Liver (tissue), 9 donors: ENCODE results near the gene AP5Z1. TPM values are rescaled to one million over a fixed set of nuclear protein-coding genes. Genes with fewer than 3 reads are reported as not detected.

Experiments
- DNase-seq: peaks from one replicate; pipeline ENCODE4 v3.0.0-alpha.2; 2017; ENCODE audit warnings: low spot score
- H3K27ac ChIP-seq, 2 donors: one replicate each; pipeline ENCODE4 v1.7.0; 2013; ENCODE audit warnings: inconsistent platforms in 2 of 2, low read length in 2 of 2, control low read depth in 1 of 2, low read depth in 1 of 2, mild to moderate bottlenecking in 1 of 2
- H3K27me3 ChIP-seq, 4 donors: one replicate each; pipeline versions ENCODE4 v1.6.1 to v1.7.0; 2013; ENCODE audit warnings: low read length in 3 of 4, inconsistent platforms in 1 of 4, mild to moderate bottlenecking in 1 of 4, moderate library complexity in 1 of 4; ENCODE audit not compliant: control insufficient read depth in 4 of 4, insufficient read depth in 4 of 4
- H3K36me3 ChIP-seq, 4 donors: one replicate each; pipeline versions ENCODE4 v1.6.1 to v1.7.0; 2013; ENCODE audit warnings: low read length in 3 of 4, mild to moderate bottlenecking in 3 of 4, low read depth in 1 of 4, moderate library complexity in 1 of 4; ENCODE audit not compliant: control insufficient read depth in 4 of 4, insufficient read depth in 3 of 4
- H3K4me1 ChIP-seq, 4 donors: one replicate each; pipeline versions ENCODE4 v1.6.1 to v1.7.0; 2013; ENCODE audit warnings: low read length in 3 of 4, mild to moderate bottlenecking in 3 of 4, moderate library complexity in 1 of 4; ENCODE audit not compliant: control insufficient read depth in 4 of 4, insufficient read depth in 4 of 4
- H3K4me3 ChIP-seq, 3 donors: one replicate each; pipeline versions ENCODE4 v1.6.1 to v1.7.0; 2013; ENCODE audit warnings: low read length in 3 of 3, control low read depth in 1 of 3, low read depth in 1 of 3, mild to moderate bottlenecking in 1 of 3
- H3K9ac ChIP-seq, 2 donors: one replicate each; pipeline ENCODE4 v1.7.0; 2013; ENCODE audit warnings: low read length in 2 of 2, mild to moderate bottlenecking in 2 of 2, moderate library complexity in 2 of 2, control low read depth in 1 of 2, low read depth in 1 of 2
- H3K9me3 ChIP-seq, 4 donors: one replicate each; pipeline versions ENCODE4 v1.6.1 to v1.7.0; 2013; ENCODE audit warnings: low read length in 3 of 4; ENCODE audit not compliant: control insufficient read depth in 4 of 4
- EGR1 ChIP-seq, 2 donors: IDR thresholded peaks; 2 replicates each; pipeline ENCODE4 v1.6.1; 2016 to 2018; ENCODE audit warnings: antibody characterized with exemption in 2 of 2, low read depth in 2 of 2
- FOXA1 ChIP-seq: IDR thresholded peaks from 2 replicates; pipeline ENCODE4 v1.6.1; 2016; ENCODE audit warnings: antibody characterized with exemption
- FOXA2 ChIP-seq: IDR thresholded peaks from 2 replicates; pipeline ENCODE4 v1.6.1; 2016; ENCODE audit warnings: antibody characterized with exemption
- GABPA ChIP-seq, 2 donors: IDR thresholded peaks in 1 of 2; conservative IDR thresholded peaks in 1 of 2; 2 replicates each; pipeline ENCODE4 v1.6.1; 2016; ENCODE audit warnings: antibody characterized with exemption in 2 of 2, mild to moderate bottlenecking in 1 of 2, moderate library complexity in 1 of 2
- HNF4A ChIP-seq, 2 donors: conservative IDR thresholded peaks; 2 replicates each; pipeline ENCODE4 v1.6.1; 2016; ENCODE audit warnings: antibody characterized with exemption in 2 of 2, mild to moderate bottlenecking in 2 of 2
- HNF4G ChIP-seq: IDR thresholded peaks from 2 replicates; pipeline ENCODE4 v1.6.1; 2016; ENCODE audit warnings: antibody characterized with exemption
- JUND ChIP-seq, 2 donors: IDR thresholded peaks; 2 replicates each; pipeline ENCODE4 v1.6.1; 2016; ENCODE audit warnings: antibody characterized with exemption in 2 of 2
- MAX ChIP-seq: IDR thresholded peaks from 2 replicates; pipeline ENCODE4 v1.6.1; 2016; ENCODE audit warnings: antibody characterized with exemption
- NR2F2 ChIP-seq: IDR thresholded peaks from 2 replicates; pipeline ENCODE4 v1.6.1; 2016; ENCODE audit warnings: antibody characterized with exemption
- RAD21 ChIP-seq, 2 donors: IDR thresholded peaks; 2 replicates each; pipeline ENCODE4 v1.6.1; 2016; ENCODE audit warnings: antibody characterized with exemption in 2 of 2, mild to moderate bottlenecking in 2 of 2
- REST ChIP-seq: IDR thresholded peaks from 2 replicates; pipeline ENCODE4 v1.6.1; 2016; ENCODE audit warnings: antibody characterized with exemption, mild to moderate bottlenecking
- RXRA ChIP-seq, 2 donors: IDR thresholded peaks; 2 replicates each; pipeline ENCODE4 v1.6.1; 2017 to 2018; ENCODE audit warnings: antibody characterized with exemption in 2 of 2, mild to moderate bottlenecking in 1 of 2
- SP1 ChIP-seq: IDR thresholded peaks from 2 replicates; pipeline ENCODE4 v1.6.1; 2018; ENCODE audit warnings: antibody characterized with exemption, mild to moderate bottlenecking
- TAF1 ChIP-seq: conservative IDR thresholded peaks from 2 replicates; pipeline ENCODE4 v1.6.1; 2016; ENCODE audit warnings: antibody characterized with exemption, mild to moderate bottlenecking
- YY1 ChIP-seq: IDR thresholded peaks from 2 replicates; pipeline ENCODE4 v1.6.1; 2016; ENCODE audit warnings: antibody characterized with exemption, mild to moderate bottlenecking
- WGBS: extraction: QIAGEN DNeasy Blood & Tissue Kit; methylation state at CpG from one replicate; pipeline ENCODE4 v1.1.7; 2013; 5-methylcytosine and 5-hydroxymethylcytosine counted together
- polyA plus RNA-seq, 2 donors: library from polyadenylated mRNA; stranded (reverse) in 1 of 2; unstranded in 1 of 2; fragments of 200-250 nt in 1 of 2; fragments of >200 nt in 1 of 2; fragmentation: Nextera tagmentation in 1 of 2; extraction: Ambion mirVana in 1 of 2; gene quantifications; one replicate each; pipeline versions ENCODE4 v1.2.1 to v1.2.3, GENCODE V29; 2013 to 2015
- total RNA-seq, 2 donors: library from RNA; depleted of rRNA; stranded (reverse); fragments of >200 nt; gene quantifications; one replicate each; pipeline ENCODE4 v1.2.3, GENCODE V29; 2014
- TF ChIP-seq, protein P1 (sequence below): fragments of 150-350 bp; IDR thresholded peaks from 2 replicates; pipeline ENCODE4 v1.5.1; 2017; ENCODE audit warnings: improper control_type of control experiment, low read depth, low read length; ENCODE audit not compliant: missing input control
- TF ChIP-seq, protein P2 (sequence below): IDR thresholded peaks from 2 replicates; pipeline ENCODE4 v1.6.1; 2016; ENCODE audit warnings: antibody characterized with exemption
- TF ChIP-seq, protein P3 (sequence below): IDR thresholded peaks from 2 replicates; pipeline ENCODE4 v1.6.1; 2016; ENCODE audit warnings: antibody characterized with exemption
- donor health status: healthy.
- donor health status: healthy.
- donor health status: healthy.
- donor health status: healthy.
- donor health status: healthy.

AP5Z1 gene
- total and polyA plus RNA-seq, 4 donors, result 10.2 to 16.0 (median 14.2) TPM

DNA sequence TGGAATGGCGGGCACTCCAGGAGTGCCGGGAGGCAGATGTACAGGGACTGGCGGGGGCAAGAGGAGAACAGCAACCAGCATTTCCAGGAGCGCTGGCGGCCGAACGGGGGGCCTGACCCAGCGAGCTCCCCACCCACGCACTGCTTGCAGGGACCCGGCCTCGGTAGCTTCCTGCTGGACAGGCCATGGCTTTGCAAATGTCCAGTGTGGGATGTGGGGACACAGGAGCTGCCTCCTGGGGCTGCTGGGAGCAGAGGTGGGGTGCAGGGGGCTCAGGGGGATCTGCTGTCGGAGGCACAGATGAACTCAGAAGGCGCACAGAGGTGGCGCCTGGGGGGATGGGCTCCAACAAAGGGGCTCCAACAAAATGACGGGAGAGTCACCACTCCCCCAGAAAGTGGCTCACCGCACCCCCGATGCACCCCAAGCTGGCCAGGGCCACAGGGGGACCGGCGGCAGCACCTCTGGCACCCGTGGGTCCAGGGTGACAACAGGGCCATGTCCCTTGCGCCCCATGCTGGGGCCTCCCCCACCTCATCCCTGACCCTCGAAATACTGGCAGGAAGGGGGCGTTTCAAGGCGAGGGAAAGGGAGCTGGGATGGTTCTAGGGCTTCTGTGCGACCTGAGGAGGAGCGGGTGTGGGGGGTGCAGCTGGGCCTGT lies 41.1 kb downstream of the AP5Z1 start:
- no peak for DNase-seq
- no peak overlapping the region for H3K27ac ChIP-seq
- no peak overlapping the region for H3K4me3 ChIP-seq
- H3K9me3 ChIP-seq, result no peaks in the 10 kb centered on the region
- H3K9ac ChIP-seq, result no peak overlapping the region
- WGBS, result 90% methylated on average over 26 of the region's 26 CpGs
- H3K36me3 ChIP-seq, result no peaks in the 10 kb centered on the region
- H3K4me1 ChIP-seq, result no peaks in the 10 kb centered on the region
- TF ChIP-seq HNF4G, result no peak
- TF ChIP-seq, protein P1, sequence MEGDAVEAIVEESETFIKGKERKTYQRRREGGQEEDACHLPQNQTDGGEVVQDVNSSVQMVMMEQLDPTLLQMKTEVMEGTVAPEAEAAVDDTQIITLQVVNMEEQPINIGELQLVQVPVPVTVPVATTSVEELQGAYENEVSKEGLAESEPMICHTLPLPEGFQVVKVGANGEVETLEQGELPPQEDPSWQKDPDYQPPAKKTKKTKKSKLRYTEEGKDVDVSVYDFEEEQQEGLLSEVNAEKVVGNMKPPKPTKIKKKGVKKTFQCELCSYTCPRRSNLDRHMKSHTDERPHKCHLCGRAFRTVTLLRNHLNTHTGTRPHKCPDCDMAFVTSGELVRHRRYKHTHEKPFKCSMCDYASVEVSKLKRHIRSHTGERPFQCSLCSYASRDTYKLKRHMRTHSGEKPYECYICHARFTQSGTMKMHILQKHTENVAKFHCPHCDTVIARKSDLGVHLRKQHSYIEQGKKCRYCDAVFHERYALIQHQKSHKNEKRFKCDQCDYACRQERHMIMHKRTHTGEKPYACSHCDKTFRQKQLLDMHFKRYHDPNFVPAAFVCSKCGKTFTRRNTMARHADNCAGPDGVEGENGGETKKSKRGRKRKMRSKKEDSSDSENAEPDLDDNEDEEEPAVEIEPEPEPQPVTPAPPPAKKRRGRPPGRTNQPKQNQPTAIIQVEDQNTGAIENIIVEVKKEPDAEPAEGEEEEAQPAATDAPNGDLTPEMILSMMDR, result no peak
- TF ChIP-seq NR2F2, result no peak
- no peak for TF ChIP-seq MAX
- no peak for TF ChIP-seq REST
- TF ChIP-seq RAD21 (IDR thresholded peaks at IDR 0.05), result no peak
- TF ChIP-seq RXRA (IDR thresholded peaks at IDR 0.05), result no peak
- no peak for TF ChIP-seq TAF1
- TF ChIP-seq YY1, result no peak
- TF ChIP-seq HNF4A (conservative IDR thresholded peaks at IDR 0.05), result no peak
- no peak for TF ChIP-seq JUND (IDR thresholded peaks at IDR 0.05)
- TF ChIP-seq, protein P2, sequence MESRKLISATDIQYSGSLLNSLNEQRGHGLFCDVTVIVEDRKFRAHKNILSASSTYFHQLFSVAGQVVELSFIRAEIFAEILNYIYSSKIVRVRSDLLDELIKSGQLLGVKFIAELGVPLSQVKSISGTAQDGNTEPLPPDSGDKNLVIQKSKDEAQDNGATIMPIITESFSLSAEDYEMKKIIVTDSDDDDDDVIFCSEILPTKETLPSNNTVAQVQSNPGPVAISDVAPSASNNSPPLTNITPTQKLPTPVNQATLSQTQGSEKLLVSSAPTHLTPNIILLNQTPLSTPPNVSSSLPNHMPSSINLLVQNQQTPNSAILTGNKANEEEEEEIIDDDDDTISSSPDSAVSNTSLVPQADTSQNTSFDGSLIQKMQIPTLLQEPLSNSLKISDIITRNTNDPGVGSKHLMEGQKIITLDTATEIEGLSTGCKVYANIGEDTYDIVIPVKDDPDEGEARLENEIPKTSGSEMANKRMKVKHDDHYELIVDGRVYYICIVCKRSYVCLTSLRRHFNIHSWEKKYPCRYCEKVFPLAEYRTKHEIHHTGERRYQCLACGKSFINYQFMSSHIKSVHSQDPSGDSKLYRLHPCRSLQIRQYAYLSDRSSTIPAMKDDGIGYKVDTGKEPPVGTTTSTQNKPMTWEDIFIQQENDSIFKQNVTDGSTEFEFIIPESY, result no peak
- TF ChIP-seq, protein P3, sequence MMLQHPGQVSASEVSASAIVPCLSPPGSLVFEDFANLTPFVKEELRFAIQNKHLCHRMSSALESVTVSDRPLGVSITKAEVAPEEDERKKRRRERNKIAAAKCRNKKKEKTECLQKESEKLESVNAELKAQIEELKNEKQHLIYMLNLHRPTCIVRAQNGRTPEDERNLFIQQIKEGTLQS, result no peak
- TF ChIP-seq FOXA2, result no peak
- TF ChIP-seq GABPA (IDR thresholded peaks at IDR 0.05 in 1 of 2, conservative IDR thresholded peaks at IDR 0.05 in 1 of 2), result no peak
- no peak for TF ChIP-seq EGR1 (IDR thresholded peaks at IDR 0.05; ENCODE audit: low read depth in 2 of 2)
- TF ChIP-seq SP1, result no peak
- TF ChIP-seq FOXA1, result no peak
- no peaks in the 10 kb centered on the region for H3K27me3 ChIP-seq
